Liver (tissue), 3 donors: Measurements from ENCODE around the gene LMBRD1.

ENCODE experiments used
- CTCF ChIP-seq: fragments of 150-350 bp; IDR thresholded peaks from 2 replicates; pipeline ENCODE4 v1.5.1; 2017; ENCODE audit warnings: improper control_type of control experiment, low read depth, low read length; ENCODE audit not compliant: missing input control
- EGR1 ChIP-seq, 2 donors: IDR thresholded peaks; 2 replicates each; pipeline ENCODE4 v1.6.1; 2016 to 2018; ENCODE audit warnings: antibody characterized with exemption in 2 of 2, low read depth in 2 of 2
- FOXA1 ChIP-seq: IDR thresholded peaks from 2 replicates; pipeline ENCODE4 v1.6.1; 2016; ENCODE audit warnings: antibody characterized with exemption
- GABPA ChIP-seq, 2 donors: IDR thresholded peaks in 1 of 2; conservative IDR thresholded peaks in 1 of 2; 2 replicates each; pipeline ENCODE4 v1.6.1; 2016; ENCODE audit warnings: antibody characterized with exemption in 2 of 2, mild to moderate bottlenecking in 1 of 2, moderate library complexity in 1 of 2
- HNF4A ChIP-seq, 2 donors: conservative IDR thresholded peaks; 2 replicates each; pipeline ENCODE4 v1.6.1; 2016; ENCODE audit warnings: antibody characterized with exemption in 2 of 2, mild to moderate bottlenecking in 2 of 2
- JUND ChIP-seq, 2 donors: IDR thresholded peaks; 2 replicates each; pipeline ENCODE4 v1.6.1; 2016; ENCODE audit warnings: antibody characterized with exemption in 2 of 2
- NR2F2 ChIP-seq: IDR thresholded peaks from 2 replicates; pipeline ENCODE4 v1.6.1; 2016; ENCODE audit warnings: antibody characterized with exemption
- RAD21 ChIP-seq, 2 donors: IDR thresholded peaks; 2 replicates each; pipeline ENCODE4 v1.6.1; 2016; ENCODE audit warnings: antibody characterized with exemption in 2 of 2, mild to moderate bottlenecking in 2 of 2
- TAF1 ChIP-seq: conservative IDR thresholded peaks from 2 replicates; pipeline ENCODE4 v1.6.1; 2016; ENCODE audit warnings: antibody characterized with exemption, mild to moderate bottlenecking
- YY1 ChIP-seq: IDR thresholded peaks from 2 replicates; pipeline ENCODE4 v1.6.1; 2016; ENCODE audit warnings: antibody characterized with exemption, mild to moderate bottlenecking
- ZBTB33 ChIP-seq: IDR thresholded peaks from 2 replicates; pipeline ENCODE4 v1.6.1; 2016; ENCODE audit warnings: antibody characterized with exemption
- TF ChIP-seq, protein P1 (sequence below): IDR thresholded peaks from 2 replicates; pipeline ENCODE4 v1.6.1; 2016; ENCODE audit warnings: antibody characterized with exemption, mild to moderate bottlenecking
- TF ChIP-seq, protein P2 (sequence below): IDR thresholded peaks from 2 replicates; pipeline ENCODE4 v1.6.1; 2016; ENCODE audit warnings: antibody characterized with exemption
- donor health status: healthy.
- donor health status: healthy.

DNA sequence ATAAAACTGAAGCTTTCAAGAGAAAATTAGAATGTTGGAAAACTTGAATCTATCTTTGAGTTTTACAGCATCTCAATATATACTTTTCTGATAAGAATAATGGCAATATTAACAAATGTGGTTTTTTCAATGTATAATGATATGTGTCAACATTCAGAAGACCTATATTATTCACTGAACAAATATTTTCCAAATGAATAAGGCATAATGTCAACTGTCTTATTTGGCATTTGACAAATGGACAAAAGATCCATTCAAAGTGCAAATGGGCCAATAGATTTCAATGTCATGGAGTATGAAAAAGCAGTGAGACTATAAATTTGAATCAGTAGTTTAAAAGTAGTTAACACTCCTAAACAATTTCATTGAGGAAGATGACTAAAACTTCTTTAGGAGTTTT is 20.9 kb downstream of the LMBRD1 start:
- TF ChIP-seq, protein P1, sequence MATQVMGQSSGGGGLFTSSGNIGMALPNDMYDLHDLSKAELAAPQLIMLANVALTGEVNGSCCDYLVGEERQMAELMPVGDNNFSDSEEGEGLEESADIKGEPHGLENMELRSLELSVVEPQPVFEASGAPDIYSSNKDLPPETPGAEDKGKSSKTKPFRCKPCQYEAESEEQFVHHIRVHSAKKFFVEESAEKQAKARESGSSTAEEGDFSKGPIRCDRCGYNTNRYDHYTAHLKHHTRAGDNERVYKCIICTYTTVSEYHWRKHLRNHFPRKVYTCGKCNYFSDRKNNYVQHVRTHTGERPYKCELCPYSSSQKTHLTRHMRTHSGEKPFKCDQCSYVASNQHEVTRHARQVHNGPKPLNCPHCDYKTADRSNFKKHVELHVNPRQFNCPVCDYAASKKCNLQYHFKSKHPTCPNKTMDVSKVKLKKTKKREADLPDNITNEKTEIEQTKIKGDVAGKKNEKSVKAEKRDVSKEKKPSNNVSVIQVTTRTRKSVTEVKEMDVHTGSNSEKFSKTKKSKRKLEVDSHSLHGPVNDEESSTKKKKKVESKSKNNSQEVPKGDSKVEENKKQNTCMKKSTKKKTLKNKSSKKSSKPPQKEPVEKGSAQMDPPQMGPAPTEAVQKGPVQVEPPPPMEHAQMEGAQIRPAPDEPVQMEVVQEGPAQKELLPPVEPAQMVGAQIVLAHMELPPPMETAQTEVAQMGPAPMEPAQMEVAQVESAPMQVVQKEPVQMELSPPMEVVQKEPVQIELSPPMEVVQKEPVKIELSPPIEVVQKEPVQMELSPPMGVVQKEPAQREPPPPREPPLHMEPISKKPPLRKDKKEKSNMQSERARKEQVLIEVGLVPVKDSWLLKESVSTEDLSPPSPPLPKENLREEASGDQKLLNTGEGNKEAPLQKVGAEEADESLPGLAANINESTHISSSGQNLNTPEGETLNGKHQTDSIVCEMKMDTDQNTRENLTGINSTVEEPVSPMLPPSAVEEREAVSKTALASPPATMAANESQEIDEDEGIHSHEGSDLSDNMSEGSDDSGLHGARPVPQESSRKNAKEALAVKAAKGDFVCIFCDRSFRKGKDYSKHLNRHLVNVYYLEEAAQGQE, result no peak
- no peak for TF ChIP-seq CTCF
- no peak for TF ChIP-seq JUND (IDR thresholded peaks at IDR 0.05)
- TF ChIP-seq RAD21 (IDR thresholded peaks at IDR 0.05), result no peak
- TF ChIP-seq, protein P2, sequence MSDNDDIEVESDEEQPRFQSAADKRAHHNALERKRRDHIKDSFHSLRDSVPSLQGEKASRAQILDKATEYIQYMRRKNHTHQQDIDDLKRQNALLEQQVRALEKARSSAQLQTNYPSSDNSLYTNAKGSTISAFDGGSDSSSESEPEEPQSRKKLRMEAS, result no peak
- TF ChIP-seq TAF1, result no peak
- TF ChIP-seq HNF4A (conservative IDR thresholded peaks at IDR 0.05), result no peak
- TF ChIP-seq ZBTB33, result no peak
- no peak for TF ChIP-seq FOXA1
- TF ChIP-seq GABPA (IDR thresholded peaks at IDR 0.05 in 1 of 2, conservative IDR thresholded peaks at IDR 0.05 in 1 of 2), result no peak
- TF ChIP-seq NR2F2, result no peak
- no peak for TF ChIP-seq EGR1 (IDR thresholded peaks at IDR 0.05; ENCODE audit: low read depth in 2 of 2)
- no peak for TF ChIP-seq YY1
